ENCODE data around the gene REEP1.
A peak's percentile ranks its signal among the peaks of the same experiment; 100 is the strongest.

The REEP1 gene

DNA sequence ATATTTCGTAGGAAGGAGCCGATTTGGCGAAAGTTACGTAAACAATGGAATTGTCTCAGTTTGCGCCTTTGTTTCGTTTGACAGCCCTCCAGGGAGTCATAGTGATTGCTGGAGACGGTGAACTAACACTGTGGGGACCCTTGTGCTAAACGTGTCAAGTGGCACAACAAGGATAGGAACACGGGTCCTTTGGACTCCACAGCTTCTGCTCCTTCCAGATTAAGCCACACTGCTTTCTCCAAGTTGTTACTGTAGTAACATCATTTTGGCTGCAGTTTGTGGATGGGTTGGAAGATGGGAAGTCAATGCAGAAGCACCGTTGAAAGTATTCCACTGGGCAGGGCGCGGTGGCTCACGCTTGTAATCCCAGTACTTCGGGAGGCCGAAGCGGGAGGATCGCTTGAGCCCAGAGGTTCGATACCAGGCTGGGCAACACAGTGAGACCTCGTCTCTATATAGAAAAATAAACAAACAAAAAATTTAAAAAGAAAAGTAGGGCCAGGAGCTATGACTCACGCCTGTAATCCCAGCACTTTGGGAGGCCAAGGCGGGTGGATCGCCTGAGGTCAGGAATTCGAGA lies 141.5 kb downstream of the REEP1 start:
- no peak for DNase-seq (ENCODE audit: low read depth)

DNA sequence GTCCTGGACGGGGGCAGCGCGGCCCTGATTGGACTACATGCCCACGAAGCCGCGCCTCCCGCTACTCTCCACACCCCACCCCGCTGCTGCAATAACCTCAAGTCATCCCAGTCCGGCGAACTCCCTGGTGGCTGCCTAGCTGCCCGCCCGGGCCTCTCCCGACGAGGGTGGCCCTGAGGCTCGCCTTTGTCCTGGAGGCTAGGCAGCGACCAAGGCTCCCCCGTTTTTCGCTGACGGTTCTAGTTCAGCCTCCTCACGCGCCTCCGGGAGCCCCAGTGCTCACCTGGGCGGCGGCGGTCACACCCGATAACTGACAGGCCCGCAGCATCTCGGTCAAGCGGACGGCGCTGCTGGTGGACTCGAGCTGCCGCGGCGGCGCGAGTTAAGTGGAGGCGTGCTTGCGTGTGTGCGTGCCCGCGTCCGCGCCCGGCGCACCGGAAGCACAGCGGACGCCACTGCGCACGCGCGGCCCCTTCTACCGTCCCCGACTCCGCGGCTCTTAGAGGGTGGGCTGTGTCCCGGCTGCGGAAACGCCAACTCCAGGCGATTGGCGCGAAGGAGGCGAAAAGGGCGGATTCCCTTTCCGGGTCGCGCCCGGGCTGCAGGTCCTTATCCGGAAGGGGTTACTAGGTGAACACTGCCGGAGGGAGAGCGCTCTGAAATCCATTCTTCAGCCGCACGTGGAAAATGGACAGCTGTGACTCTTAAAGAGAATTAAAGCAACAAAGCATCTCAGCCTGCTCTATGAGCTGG lies 142.2 kb downstream of the REEP1 start, which contains the start of gene IMMT:
TSS of gene IMMT (minus strand) at position 408 of the 753 bp plus-strand sequence. CDS start at position 328, 80 bp downstream.
- peak; percentile 86 for DNase-seq (ENCODE audit: low read depth)

DNA sequence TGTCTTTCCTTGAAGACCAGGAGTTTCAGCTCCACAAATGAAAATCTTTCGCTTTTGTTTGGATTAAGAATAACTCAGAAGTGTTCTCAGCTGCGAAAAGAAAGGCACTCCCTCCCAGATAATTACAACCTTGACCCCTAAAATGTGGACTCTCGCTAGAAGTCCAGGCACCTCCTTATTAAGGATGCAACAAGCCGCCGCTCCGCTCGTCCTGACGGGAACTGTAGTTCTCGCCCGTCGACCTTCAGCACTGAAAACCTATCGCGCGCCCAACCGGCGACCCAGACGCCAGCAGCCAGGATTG lies 142.7 kb downstream of the REEP1 start:
- no peak for DNase-seq (ENCODE audit: low read depth)

DNA sequence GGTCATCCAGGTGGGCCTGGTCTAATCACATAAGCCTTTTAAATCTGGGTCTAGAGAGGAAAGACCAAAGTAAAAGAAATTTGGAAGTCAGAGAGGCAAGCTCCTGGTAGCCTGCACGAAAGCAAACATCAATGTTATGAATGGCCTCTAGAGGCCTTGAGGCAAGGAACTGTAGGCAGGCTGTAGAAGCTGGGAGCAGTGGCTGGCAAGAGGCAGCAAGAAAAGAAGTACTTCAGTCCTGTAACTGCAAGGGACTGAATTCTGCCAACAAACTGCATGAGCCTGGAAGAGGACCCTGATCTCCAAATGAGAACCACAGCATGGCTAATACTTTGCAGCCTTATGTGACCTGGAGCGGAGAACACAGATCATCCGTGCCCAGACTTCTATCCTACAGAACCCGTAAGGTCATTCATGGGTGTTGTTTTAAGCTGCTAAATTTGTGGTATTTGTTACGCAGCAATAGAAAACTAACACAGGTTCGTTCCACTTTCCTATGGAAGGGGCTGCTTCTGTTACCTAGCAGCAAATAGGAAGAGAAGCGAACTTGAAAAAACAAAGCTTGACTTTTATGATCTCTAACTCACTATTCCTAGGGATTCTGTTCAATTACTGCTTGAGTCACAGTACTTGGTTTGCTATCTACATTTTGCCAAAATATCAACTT lies 143.4 kb downstream of the REEP1 start:
- no peak for DNase-seq (ENCODE audit: low read depth)

DNA sequence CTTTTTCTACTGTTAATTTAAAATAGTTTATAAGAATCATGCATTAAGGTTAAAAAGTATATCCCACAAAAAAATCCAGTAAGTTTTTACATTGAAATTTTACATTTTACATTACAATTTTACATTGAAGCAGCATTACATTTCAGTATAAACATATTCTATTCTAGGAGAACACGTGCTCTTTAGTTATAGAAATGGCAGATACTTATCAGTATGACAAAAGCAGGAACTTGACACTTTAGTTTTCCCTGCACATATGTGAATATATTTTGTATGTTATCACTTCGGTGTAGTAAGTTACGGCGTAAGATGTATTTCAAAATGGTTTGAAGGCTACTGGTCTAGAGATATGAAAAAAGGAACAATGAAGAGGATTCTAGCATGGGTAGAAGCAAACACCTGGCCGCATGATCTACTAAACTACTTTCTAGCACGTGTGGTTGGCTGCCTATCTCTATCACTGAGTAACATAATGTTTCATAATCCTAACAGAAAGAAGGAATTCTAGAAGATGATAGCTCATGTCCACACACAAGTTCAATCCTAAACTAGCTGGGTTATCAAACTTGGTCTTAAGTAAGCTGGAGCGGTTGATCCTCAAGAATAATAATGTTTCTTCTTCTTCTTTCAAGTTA lies 147.5 kb downstream of the REEP1 start:
- no peak for DNase-seq (ENCODE audit: low read depth)

DNA sequence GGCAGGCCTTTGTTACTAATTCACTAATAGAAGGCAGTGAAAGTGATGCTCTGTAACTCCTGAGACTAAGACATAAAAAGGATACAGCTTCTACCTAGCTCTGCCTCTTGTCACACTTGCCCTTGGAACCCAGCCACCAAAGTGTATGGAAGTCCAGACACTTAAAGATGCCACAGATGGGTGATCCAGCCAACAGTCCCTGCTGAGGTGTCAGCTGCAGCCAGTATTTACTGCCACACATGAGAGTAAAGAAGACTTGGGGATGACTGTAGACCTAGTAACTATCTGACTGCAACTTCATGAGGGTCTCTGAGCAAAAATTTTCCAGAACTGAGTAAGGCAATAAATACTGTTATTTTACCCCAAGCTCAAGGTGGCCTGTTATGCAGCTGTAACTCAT lies 151.0 kb downstream of the REEP1 start:
- DNase-seq (ENCODE audit: low read depth): no peak

DNA sequence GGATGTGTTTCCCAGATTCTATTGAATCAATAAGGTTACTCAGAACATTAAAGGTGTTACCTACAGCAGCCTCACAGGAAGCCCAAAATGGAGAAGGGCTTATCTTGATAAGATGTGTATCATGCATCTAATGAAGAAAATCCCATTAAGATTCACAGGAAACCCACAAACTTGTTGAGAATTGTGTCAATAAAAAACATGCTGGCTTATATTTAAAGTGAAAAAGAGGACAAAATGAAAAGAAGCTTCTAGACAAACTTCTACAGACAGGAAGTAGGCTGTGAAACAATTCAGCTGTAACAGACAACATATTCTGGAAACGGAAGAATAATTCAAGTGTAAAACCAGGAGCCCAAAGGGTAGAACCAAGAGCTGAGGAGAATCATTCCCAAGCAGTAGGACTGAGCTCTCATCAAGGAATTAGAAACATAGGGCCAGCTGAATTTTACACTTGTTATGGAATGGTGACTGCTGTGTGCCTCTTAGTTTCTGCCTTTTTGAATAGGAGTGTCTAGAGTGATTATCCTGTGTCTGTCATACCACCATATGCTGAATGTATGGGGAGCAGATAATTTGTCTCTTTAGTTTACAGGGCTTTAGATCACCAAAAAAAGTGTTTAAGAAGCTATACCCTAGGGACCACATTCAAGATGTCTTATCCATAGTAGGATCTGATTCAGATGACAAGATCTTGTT lies 151.8 kb downstream of the REEP1 start:
- DNase-seq (ENCODE audit: low read depth): no peak

DNA sequence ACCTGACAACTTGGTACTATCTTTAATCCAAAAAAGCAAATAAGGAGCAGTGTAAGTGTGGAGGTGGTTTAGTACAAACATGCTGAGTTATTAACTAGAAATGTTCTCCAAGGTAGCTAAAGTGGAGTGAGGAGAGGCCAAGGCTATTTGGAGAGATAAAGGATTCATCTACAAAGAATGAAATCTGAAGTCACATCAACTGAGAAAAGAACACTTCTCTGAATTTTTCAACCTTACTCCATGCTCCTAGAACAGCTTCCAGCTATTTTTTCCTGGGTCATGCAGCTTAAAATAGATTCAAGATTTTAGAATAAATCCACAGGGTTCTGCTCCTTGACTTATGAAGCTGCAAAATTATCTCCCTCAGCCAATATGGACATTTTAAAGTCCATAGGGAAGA lies 160.8 kb downstream of the REEP1 start:
- no peak for DNase-seq (ENCODE audit: low read depth)

GRCh38 chr2:86175828-86176227 lies 161.6 kb downstream of the REEP1 start:
- no peak for DNase-seq (ENCODE audit: low read depth)

DNA sequence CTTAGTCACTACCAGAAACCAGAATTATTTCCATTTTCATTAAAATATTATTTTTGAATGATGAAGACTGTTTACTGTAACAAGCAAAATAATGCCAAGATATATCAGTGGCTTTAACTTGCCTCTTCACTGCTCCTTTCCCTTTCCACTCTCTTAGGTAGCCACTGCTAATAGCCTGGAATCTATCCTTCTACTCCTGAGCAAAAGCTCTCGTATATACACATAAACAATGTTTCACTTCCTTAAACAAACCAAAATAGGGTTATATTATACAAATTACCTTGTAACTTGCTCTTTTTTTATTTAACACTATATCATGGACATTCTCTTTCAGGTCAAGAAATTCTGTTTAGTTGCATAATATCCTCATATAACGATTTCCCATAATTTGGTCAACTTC lies 163.0 kb downstream of the REEP1 start:
- DNase-seq (ENCODE audit: low read depth): no peak

GRCh38 chr2:86172610-86173009 lies 164.8 kb downstream of the REEP1 start:
- no peak for DNase-seq (ENCODE audit: low read depth)

DNA sequence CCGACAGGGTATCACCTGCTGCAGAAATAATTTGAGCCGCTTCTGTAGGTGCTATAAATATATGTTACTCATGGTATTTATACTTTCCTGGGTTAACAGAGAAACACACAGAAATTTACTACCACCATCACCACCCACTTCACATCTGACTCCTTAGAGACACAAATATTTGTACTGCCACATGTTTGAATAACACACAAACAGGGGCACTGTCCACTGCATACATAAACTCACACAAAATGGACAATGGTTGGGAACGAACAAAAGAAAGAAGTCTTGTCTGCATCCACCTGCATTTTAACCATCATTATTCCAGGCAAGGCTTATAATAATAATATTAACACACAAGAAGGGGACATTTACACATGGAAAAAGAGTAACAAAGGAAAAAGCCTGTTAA lies 166.1 kb downstream of the REEP1 start:
- DNase-seq (ENCODE audit: low read depth): no peak

GRCh38 chr2:86170449-86170848 lies 167.0 kb downstream of the REEP1 start:
- DNase-seq (ENCODE audit: low read depth): no peak
